Measurements from ENCODE around the gene DSTYK. TPM values are rescaled to one million over a fixed set of nuclear protein-coding genes. Genes with fewer than 3 reads are reported as not detected.
"Not testable (repeated sequence)": the region's sequence is repeated elsewhere in the genome, so short reads cannot be mapped to it uniquely, and the experiment has no call there.

Gene DSTYK
- total RNA-seq, 2 experiments from 2014 or later, result 9.7 to 10.4 TPM

DNA sequence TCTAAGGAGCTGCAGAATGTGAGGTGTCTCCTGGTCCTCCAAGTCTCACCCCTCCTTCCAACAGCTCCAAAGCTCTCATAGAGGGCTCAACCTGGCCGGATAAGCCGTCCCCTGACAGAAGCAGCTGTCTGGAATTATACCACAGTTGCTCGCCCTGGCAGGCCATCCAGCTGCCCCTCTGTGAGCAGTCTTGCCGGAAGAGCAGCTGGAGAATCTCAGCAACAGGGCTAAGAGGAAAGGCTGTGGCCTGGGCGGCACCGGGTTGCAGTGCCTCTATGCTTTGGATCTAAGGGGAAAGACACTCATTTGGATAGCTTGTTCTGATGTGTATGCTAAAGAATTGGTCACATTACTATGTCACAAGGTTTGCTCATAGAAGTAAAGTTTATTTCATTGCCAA is 28.6 kb upstream of the DSTYK start:
- no peak overlapping the region for H3K4me3 Mint-ChIP-seq
- H3K9me3 Mint-ChIP-seq (ENCODE audit: insufficient read depth), result no peaks in the 10 kb centered on the region
- POLR2A ChIA-PET, result no interaction called here
- H3K27ac Mint-ChIP-seq, result no peak overlapping the region
- CTCF ChIA-PET, result interaction anchor here (1.1 to 24.8 kb wide), 3 partner anchors 12 to 33 kb away, joined by 3 to 509 read pairs (median 42); partner anchors contain the start of gene TMCC2
- ATAC-seq (no peak), DNase-seq (no peak)
- peaks cover 2% of the 10 kb centered on the region for H3K27me3 Mint-ChIP-seq (ENCODE audit: low read depth)
- peaks cover 9% of the 10 kb centered on the region for H3K4me1 Mint-ChIP-seq (ENCODE audit: low read depth)
- H3K36me3 Mint-ChIP-seq (ENCODE audit: low read depth), result no peaks in the 10 kb centered on the region

DNA sequence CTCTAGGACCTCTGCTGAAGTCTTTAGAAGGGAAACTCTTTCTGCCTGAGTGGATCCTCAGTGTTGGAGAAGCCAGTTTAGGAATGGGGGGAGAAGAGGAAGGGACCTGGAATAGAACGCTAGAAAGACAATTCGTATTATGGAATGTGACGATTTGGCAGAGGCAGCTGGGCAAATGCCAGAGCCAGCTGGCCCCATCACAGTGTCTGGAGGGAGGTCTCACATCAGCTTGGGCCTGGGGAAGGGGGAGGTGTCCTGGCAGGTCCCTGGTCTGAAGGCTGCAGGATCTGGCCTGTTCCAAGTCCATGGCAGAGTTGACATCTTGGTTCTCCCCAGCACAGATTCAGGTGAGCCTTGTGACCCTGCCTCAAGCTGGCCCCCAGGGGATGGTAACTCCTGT is 27.6 kb upstream of the DSTYK start:
- Mint-ChIP-seq H3K4me3 (no peak overlapping the region), H3K4me1 (ENCODE audit: low read depth) (peaks cover 9% of the 10 kb centered on the region), H3K36me3 (ENCODE audit: low read depth) (no peaks in the 10 kb centered on the region), H3K27me3 (ENCODE audit: low read depth) (peaks cover 2% of the 10 kb centered on the region), H3K9me3 (ENCODE audit: insufficient read depth) (no peaks in the 10 kb centered on the region), H3K27ac (no peak overlapping the region)
- no peak for ATAC-seq
- no peak for DNase-seq
- ChIA-PET POLR2A (no interaction called here), CTCF (interaction anchor here (0.6 to 24.8 kb wide), 5 partner anchors 11 to 104 kb away, joined by 3 to 509 read pairs (median 3); partner anchors contain the start of gene TMCC2)

DNA sequence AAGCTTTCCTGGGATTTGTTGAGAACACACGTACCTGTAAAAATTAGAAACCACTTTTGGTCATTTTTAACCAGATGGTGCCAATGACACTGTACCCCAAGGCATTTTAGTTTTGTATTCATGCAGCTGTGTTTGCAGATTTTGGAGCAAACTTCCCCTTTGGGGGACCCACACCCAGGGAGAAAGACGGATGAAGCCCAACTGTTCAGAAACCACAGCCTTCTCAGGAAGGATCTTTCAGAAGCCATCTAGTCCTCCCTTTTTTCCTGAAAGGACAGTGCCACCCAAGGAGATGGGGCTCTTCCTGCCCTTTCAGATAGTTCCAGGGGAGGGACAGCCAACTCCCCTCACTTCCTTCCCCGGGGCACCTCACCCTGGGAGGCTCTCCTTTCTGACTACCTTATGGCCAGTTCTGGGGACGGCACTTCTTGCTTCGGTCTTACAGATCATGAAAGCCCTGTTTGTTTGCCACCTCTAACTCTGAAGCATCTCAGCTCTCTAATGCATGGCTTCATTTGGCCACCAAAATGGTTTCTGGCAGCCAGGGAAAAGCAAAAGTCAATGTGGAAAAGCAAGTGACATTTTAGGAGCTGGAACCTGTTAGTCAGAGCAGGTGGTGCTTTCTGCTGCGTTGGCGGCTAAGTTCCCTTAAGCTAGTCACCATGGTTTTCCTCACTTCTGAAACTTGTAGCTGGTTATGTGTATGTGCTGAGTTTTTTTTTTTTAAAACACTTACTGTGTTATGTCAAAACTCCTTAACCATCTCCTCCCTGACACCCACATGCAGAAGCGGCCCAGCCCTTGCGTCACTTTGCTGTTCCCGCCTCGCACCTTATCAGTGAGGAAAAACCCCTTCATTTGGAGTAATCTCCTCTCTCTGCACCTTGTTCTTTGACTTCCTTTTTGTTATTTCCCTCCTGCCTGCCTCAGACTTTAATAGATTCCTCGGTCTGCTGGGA is 26.3 kb upstream of the DSTYK start:
- Mint-ChIP-seq H3K27me3 (ENCODE audit: low read depth) (peaks cover 2% of the 10 kb centered on the region), H3K36me3 (ENCODE audit: low read depth) (no peaks in the 10 kb centered on the region), H3K27ac (no peak overlapping the region), H3K4me1 (ENCODE audit: low read depth) (peaks cover 16% of the 10 kb centered on the region), H3K9me3 (ENCODE audit: insufficient read depth) (no peaks in the 10 kb centered on the region), H3K4me3 (no peak overlapping the region)
- CTCF ChIA-PET, result interaction anchor here (1.1 to 24.8 kb wide), 5 partner anchors 10 to 245 kb away, joined by 3 to 509 read pairs (median 3); partner anchors contain the start of gene TMCC2
- POLR2A ChIA-PET, result no interaction called here
- DNase-seq (no peak), ATAC-seq (no peak)

DNA sequence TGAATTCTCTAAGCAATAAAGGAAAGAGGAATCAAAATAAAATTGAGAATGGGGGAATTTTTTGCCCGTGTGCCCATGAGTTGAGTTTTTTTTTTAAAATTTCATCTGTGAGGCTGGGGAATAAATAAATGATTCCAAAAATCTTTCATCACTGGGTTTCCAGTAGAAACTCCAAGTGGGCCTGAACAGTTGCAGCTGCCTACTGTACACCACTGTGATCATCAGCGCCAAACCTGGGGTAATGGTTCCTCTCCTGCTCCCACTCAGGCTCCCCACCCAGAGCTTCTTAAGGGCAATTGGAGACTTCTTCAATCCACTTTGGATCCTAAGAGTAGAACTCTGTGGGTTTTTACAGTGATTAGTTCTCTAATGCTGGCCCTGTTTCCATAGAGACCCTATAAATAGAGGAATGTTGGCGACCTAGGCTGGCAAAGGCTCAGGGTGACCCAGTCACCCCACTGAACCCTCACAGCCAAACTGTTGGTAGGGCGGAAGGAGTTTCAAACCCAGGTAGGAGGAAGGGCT is 25.5 kb upstream of the DSTYK start:
- ChIA-PET CTCF (interaction anchor here (1.6 to 24.8 kb wide), 3 partner anchors 9 to 244 kb away, joined by 3 to 509 read pairs (median 42); partner anchors contain the start of gene TMCC2), POLR2A (no interaction called here)
- no peak overlapping the region for H3K4me3 Mint-ChIP-seq
- H3K36me3 Mint-ChIP-seq (ENCODE audit: low read depth), result no peaks in the 10 kb centered on the region
- no peaks in the 10 kb centered on the region for H3K9me3 Mint-ChIP-seq (ENCODE audit: insufficient read depth)
- H3K27ac Mint-ChIP-seq, result no peak overlapping the region
- ATAC-seq (no peak), DNase-seq (no peak)
- peaks cover 22% of the 10 kb centered on the region for H3K4me1 Mint-ChIP-seq (ENCODE audit: low read depth)
- H3K27me3 Mint-ChIP-seq (ENCODE audit: low read depth), result peaks cover 2% of the 10 kb centered on the region

DNA sequence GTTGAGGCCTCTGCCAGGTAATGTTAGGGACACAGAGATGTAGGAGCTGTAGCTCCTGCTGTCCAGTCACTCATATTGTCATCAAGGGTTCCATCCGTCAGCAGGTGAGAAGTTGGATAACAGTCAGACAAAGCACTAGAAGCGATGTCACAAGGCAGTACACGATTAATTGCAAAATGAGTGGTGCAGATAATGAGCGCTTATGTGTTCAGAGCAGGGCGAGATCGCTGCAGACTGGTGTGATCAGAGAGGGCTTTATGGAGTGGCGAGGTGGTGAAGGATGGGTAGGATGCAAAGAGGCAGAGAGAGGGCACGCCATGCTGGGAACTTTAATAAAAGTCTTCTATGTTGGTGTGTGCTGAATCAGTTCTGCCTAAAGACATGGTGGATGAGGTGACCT is 25.0 kb upstream of the DSTYK start:
- CTCF ChIA-PET, result interaction anchor here (5.9 to 24.8 kb wide), 2 partner anchors 8 to 18 kb away, joined by 42 to 509 read pairs; partner anchors contain the start of gene TMCC2
- H3K4me1 Mint-ChIP-seq (ENCODE audit: low read depth), result peaks cover 25% of the 10 kb centered on the region
- no peak for ATAC-seq
- no peaks in the 10 kb centered on the region for H3K9me3 Mint-ChIP-seq (ENCODE audit: insufficient read depth)
- no peaks in the 10 kb centered on the region for H3K36me3 Mint-ChIP-seq (ENCODE audit: low read depth)
- H3K27ac Mint-ChIP-seq, result no peak overlapping the region
- no peak overlapping the region for H3K4me3 Mint-ChIP-seq
- peaks cover 2% of the 10 kb centered on the region for H3K27me3 Mint-ChIP-seq (ENCODE audit: low read depth)
- no peak for DNase-seq
- POLR2A ChIA-PET, result no interaction called here

DNA sequence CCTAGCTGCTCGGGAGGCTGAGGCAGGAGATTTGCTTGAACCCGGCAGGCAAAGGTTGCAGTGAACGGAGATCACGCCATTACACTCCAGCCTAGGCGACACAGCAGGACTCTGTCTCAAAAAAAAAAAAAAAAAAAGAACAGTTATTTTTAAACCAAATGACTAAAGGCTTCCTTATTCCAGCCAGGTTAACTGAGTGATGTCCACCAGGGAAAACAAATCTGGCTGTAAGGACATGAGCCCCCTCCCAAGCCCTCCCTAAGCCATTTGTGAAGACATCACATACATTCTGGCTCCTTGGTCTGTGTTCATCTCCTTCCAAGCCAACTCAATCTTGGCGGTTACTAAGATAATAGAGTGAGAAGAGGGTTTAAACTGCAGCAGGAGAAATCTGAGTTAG is 24.4 kb upstream of the DSTYK start:
- H3K4me3 Mint-ChIP-seq, result no peak overlapping the region
- POLR2A ChIA-PET, result no interaction called here
- H3K36me3 Mint-ChIP-seq (ENCODE audit: low read depth), result no peaks in the 10 kb centered on the region

DNA sequence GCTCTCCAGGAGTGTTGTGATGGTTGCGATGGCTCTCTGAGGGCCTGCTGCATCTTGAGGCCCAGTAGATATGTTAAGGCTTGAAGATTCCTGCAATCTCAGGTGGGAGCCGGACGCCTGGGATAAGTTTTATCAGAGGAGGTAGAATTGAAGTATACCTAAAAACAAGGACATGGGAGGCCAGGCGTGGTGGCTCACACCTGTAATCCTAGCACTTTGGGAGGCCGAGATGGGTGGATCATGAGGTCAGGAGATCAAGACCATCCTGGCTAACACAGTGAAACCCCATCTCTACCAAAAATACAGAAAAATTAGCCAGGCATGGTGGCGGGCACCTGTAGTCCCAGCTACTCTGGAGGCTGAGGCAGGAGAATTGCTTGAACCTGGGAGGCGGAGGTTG is 22.5 kb upstream of the DSTYK start:
- H3K27ac Mint-ChIP-seq; DNase-seq; H3K36me3 Mint-ChIP-seq (ENCODE audit: low read depth); H3K9me3 Mint-ChIP-seq (ENCODE audit: insufficient read depth); POLR2A ChIA-PET; H3K4me3 Mint-ChIP-seq; ATAC-seq; H3K27me3 Mint-ChIP-seq (ENCODE audit: low read depth): not testable (repeated sequence)
- H3K4me1 Mint-ChIP-seq (ENCODE audit: low read depth), result peaks cover 41% of the 10 kb centered on the region
- CTCF ChIA-PET, result interaction anchor here (0.7 to 24.8 kb wide), 2 partner anchors 21 to 75 kb away, joined by 6 to 509 read pairs; no protein-coding TSS in a partner anchor

More for the DNA sequence above, 24.4 kb upstream of the DSTYK start:
- Mint-ChIP-seq H3K4me1 (ENCODE audit: low read depth) (peaks cover 25% of the 10 kb centered on the region), H3K27me3 (ENCODE audit: low read depth) (peaks cover 2% of the 10 kb centered on the region), H3K9me3 (ENCODE audit: insufficient read depth) (no peaks in the 10 kb centered on the region), H3K27ac (no peak overlapping the region)
- CTCF ChIA-PET, result interaction anchor here (1.2 to 24.8 kb wide), 3 partner anchors 8 to 174 kb away, joined by 3 to 509 read pairs (median 42); partner anchors contain the start of gene TMCC2
- DNase-seq (no peak), ATAC-seq (no peak)

DNA sequence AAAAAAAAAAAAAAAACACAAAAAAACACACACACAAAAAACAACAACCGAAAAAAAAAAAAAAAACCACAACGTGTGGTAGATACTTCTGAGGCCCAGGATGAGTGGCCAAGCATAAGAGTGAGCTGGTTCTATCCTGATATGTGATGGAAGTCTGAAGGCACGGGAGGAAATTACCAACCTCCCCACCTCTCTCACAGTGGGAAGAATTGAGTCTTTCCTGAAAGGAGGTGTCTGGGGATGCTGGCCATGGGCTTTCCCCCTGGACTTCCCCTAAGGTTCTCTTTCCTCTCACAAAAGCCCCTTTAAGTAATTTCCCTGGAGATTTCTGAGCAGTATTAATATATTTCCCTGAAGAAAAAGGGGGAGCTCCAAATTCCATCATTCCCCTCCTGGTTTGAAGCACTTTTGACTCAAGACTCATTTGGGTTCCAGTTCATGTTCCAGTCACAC is 21.5 kb upstream of the DSTYK start:
- H3K36me3 Mint-ChIP-seq (ENCODE audit: low read depth), result no peaks in the 10 kb centered on the region
- CTCF ChIA-PET, result interaction anchor here (1.0 to 24.8 kb wide), 3 partner anchors 22 to 91 kb away, joined by 3 to 509 read pairs (median 4); no protein-coding TSS in a partner anchor
- peaks cover 45% of the 10 kb centered on the region for H3K4me1 Mint-ChIP-seq (ENCODE audit: low read depth)
- no peaks in the 10 kb centered on the region for H3K27me3 Mint-ChIP-seq (ENCODE audit: low read depth)
- ATAC-seq (no peak), DNase-seq (no peak)
- H3K9me3 Mint-ChIP-seq (ENCODE audit: insufficient read depth), result no peaks in the 10 kb centered on the region
- H3K27ac Mint-ChIP-seq, result no peak overlapping the region
- H3K4me3 Mint-ChIP-seq, result no peak overlapping the region
- POLR2A ChIA-PET, result no interaction called here

DNA sequence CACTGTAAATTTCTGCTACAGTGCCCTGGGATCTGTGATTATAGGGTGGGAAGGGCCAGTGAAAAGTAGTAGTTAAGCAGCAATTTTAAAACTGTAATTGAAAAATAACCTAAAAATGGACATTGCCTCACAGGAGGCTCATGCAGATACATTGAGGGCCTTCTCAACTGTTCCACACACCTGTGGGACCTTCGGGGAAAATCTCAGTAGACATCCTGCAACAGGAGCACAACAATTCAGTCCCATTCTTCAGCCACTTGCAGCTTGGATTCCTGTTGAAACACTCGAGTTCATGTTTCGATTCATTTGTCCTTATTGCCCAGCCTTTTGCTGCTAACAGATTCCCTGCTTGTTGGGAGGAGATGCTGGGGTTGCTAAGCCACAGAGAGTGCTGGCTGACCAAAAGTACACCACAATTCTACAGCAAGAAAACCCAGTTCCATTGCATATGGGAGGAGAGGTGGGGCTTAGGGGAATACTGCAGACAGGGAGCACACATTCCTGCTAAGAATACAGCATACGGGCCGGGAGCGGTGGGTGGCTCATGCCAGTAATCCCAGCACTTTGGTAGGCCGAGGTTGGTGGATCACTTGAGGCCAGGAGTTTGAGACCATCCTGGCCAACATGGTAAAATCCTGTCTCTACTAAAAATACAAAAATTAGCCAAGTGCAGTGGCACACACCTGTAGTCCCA is 20.8 kb upstream of the DSTYK start:
- ChIA-PET POLR2A (no interaction called here), CTCF (interaction anchor here (1.0 to 24.8 kb wide), 3 partner anchors 22 to 90 kb away, joined by 3 to 509 read pairs (median 4); no protein-coding TSS in a partner anchor)
- Mint-ChIP-seq H3K36me3 (ENCODE audit: low read depth) (no peaks in the 10 kb centered on the region), H3K9me3 (ENCODE audit: insufficient read depth) (no peaks in the 10 kb centered on the region), H3K4me1 (ENCODE audit: low read depth) (peaks cover 45% of the 10 kb centered on the region), H3K4me3 (no peak overlapping the region), H3K27ac (no peak overlapping the region), H3K27me3 (ENCODE audit: low read depth) (no peaks in the 10 kb centered on the region)
- ATAC-seq (no peak), DNase-seq (no peak)

DNA sequence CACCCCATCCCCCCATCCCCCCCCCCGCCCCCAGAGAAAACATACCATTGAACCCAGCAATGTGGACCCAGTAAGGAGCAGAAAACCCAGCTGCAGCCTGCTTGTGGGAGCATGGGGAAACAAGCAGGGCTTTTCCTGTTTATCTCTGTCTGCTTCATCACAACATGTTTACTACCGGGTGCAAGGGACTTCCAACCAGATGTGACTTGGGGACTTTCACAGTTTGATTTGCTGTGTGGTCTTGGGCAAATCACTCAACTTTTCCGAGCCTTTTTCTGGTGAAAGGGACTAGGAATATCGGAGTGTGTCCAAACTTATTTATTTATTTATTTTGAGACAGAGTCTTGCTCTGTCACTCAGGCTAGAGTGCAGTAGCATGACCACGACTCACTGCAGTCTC is 19.5 kb upstream of the DSTYK start:
- Mint-ChIP-seq H3K4me1 (ENCODE audit: low read depth) (peaks cover 52% of the 10 kb centered on the region), H3K9me3 (ENCODE audit: insufficient read depth) (no peaks in the 10 kb centered on the region), H3K27me3 (ENCODE audit: low read depth) (peaks cover 12% of the 10 kb centered on the region), H3K4me3 (no peak overlapping the region), H3K36me3 (ENCODE audit: low read depth) (no peaks in the 10 kb centered on the region), H3K27ac (no peak overlapping the region)
- ChIA-PET CTCF (interaction anchor here (4.5 to 24.8 kb wide), 2 partner anchors 24 to 42 kb away, joined by 24 to 509 read pairs; no protein-coding TSS in a partner anchor), POLR2A (no interaction called here)
- DNase-seq (no peak), ATAC-seq (no peak)

DNA sequence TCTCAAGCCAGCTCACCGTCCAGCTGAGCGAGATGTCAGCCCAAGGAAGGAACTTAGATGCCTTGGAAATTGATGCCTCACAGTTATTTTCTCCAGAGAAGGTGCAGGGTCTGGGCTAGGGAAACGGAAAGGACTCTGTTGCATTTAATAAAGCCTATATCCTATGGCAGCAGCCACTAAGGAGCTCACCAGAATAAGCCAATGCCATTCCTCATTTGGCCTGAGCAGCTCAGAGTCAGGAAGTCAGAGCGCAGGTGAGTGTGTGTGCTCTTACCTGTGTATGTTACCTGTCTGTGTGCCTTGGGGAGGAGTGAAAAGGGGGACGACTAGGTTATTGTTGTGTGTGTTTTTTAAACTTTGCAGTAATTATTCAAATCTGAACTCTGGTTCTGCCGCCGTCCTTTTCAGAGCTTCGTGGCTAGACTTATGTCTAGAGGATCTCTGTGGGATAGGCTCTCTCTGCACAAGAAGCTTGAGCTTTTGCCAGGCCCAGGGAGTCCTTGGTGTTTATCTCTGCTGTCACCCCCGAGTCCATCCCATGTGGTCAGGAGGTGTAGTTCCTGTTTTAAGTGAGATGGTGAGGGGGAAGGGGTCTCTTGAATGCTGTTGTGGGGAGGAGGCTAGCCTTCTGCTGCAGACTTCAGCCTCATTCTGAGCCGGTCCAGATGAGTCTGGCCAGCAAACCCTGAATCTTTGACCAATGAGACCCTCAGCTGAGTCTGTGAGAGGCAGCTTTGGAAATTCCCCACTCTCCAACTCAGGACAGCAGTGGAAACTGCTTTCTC is 18.6 kb upstream of the DSTYK start:
- H3K9me3 Mint-ChIP-seq (ENCODE audit: insufficient read depth), result no peaks in the 10 kb centered on the region
- ChIA-PET CTCF (interaction anchor here (0.6 to 24.8 kb wide), 34 partner anchors 8 to 736 kb away, joined by 3 to 509 read pairs (median 4); partner anchors contain the start of genes DSTYK, PIK3C2B and RBBP5), POLR2A (interaction anchor here (2.3 kb wide), 2 partner anchors 25 to 109 kb away, joined by 7 to 8 read pairs; partner anchors contain the start of gene RBBP5)
- peak overlapping the region; percentile 80 for H3K4me3 Mint-ChIP-seq
- ATAC-seq, result no peak
- no peak overlapping the region for H3K27ac Mint-ChIP-seq
- peaks cover 52% of the 10 kb centered on the region for H3K4me1 Mint-ChIP-seq (ENCODE audit: low read depth)
- H3K36me3 Mint-ChIP-seq (ENCODE audit: low read depth), result no peaks in the 10 kb centered on the region
- DNase-seq, result no peak
- H3K27me3 Mint-ChIP-seq (ENCODE audit: low read depth), result peaks cover 21% of the 10 kb centered on the region
